GM21576 (cell line): ENCODE results near the gene RAP1GAP.

ENCODE experiments used
- ATAC-seq: cut with Tn5 transposase; IDR thresholded peaks from one replicate; pipeline ENCODE4 v1.9.1; 2021; ENCODE audit warnings: mild to moderate bottlenecking, moderate library complexity; ENCODE audit not compliant: unreplicated experiment

Gene RAP1GAP

DNA sequence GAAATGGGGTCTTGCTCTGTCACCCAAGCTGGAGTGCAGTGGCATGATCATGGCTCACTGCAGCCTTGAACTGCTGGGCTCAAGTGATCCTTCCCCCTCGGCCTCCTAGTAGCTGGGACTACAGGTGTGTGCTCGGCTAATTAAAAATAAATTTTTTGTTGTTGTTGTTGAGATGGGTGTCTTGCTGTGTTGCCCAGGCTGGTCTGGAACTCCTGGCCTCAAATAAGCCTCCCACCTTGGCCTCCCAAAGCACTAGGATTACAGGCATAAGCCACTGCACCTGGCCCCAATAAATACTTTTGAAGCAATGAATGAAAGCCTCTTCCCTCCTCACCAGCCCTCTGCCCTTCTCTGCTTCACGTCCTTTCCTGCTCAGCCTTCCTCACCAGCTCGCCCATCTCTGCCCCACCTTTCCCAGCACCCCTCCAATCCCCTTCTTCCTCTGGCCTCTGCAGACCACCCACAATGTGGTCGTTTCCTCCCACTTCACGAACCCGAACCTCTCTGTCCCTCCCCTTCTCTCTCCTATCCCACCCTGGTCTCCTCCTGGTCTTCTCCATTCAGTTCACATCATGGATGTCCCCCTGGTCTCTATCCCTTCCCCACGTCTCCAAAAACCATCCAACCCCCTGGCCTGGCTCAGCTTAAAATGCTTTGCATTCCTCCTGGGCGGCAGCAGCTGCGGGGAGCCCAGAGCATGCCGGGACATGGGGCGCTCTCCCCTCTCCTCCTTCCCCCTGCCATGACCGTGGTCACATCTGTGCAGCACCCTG lies 38.4 kb downstream of the RAP1GAP start:
- no peak for ATAC-seq

DNA sequence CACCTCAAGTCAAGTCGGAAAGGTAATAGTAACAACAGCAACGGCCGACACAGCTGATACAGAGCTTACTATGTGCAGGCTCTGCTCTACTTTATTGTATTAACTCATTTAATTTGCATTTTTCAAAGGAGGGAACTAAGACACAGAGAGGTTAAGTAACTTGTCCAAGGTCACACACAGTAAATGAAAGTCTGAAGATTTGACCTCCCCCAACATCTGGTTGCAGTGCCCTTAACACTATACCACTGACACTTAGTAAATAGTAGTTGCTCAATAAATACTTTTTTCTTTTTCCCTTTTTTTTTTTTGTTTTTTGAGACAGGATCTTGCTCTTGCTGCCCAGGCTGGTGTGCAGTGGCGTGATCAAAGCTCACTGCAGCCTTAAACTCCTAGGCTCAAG lies 39.2 kb downstream of the RAP1GAP start:
- ATAC-seq: no peak

DNA sequence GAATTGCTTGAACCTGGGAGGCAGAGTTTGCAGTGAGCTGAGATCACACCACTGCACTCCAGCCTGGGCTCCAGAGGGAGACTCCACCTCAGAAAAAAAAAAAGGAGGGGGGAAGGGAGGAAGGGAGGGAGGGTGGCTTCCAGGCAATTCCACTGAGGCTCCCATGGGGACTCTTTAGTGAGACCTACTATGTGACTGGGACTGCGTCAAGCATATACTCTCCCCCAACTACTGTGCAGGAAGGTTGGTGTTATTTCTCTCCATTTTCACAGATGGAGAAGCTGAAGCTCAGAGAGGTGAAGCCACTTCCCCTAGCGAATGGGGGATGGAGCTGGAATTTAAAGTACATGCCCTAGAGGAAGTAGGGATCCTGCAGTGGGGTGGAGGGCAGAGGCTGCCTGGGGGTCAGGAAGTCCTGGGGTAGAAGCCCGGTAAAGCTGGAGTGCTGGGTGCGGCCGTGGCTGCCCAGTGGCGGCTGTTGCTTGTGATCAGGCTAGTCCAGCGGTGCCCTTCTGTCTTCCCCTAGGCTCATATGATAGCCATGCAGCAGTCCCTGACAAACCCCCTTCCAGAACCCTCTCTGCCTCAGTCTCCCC lies 40.3 kb downstream of the RAP1GAP start:
- ATAC-seq: no peak

DNA sequence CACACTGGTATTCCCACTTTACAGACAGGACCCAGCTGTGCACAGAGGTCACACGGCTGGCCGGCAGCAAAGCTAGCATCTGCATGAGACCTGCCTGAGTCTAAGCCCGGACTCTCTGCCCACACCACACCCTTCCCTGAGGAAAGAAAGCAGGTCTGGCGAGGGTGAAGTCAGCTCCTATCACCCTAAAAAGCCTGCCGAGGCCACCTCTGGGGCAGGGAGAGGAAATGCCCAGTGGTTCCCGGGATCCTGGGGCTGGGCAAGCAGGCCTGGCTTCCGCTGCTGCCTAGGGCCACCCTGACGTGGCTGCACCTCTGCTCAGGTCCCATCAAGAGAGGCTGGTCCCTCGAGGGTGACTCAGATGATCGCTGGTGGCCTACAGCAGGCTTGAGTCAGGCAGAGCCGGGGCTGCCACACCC lies 42.2 kb downstream of the RAP1GAP start:
- ATAC-seq: no peak

DNA sequence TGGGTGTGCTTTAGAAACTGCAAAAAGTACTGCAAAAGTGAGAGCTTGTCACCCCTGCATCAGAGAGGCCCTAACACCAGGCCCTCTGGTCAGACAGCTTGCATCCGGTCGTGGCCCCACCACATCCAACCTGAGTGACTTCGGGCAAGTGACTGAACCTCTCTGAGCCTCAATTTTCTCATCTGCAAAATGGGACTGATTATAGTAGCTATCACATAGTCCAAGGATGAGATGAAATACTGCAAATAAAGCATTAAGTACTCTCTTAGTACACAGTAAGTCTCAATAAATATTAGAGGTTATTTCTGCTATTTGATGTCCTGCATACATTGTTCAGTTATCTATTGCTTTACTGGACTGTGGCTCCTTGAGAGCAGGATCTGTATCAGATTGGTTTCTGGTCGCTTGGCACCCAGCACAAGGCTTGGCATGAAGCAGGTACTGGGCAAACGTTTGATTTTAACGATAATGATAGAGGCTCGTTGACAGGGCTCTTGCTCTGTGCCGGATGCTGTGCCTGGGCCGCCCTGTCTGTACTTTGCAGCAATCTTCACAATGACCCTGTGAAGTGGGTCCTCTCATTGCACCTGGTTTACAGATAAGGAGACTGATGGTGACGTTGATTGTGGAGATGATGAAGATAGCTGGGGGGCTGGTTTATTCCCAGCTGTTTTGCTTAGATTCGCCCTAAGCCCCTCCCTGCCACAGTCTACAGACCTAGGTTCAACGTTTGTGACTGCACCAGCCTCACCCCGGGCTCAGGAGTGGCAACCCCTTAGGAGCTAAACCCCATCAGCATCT lies 43.6 kb downstream of the RAP1GAP start:
- no peak for ATAC-seq

DNA sequence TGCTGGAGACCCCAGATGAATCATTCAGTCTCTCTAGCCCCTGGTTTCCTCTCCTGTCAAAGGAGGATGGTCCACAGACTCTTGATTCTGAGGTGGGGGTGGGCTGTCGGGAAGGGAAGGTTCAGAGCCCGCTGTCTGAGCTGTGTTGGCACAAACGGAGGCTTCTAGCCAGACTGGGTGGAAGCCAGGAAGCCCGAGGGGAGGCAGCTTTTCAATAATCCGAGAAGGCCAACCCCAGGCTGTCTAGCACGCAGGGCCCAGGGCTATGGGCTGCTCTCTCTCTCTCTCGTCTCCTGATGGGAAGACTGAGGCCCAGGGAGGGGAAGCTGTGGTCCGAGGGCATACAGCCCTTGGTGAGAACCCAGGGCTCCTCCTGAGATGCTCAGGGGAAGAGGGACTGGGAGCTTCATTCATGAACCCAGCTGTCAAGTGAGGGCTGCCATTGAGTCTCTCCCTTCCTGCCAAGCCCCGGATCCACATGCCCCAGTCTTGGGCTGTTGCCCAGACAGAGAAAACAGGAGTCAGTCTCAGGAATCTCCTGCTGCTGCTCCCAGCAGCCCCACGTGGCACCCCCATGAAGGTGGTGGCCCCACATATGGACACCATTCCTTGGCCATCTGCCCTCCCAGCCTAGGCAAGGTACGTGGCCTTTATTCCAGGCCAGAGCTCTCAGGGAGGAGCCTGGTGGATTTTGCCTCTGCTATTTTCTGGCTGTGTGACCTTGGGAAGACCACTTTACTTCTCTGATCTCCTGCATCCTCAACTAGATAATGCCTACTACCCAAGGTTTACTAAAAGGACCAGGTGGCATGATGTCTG lies 44.4 kb downstream of the RAP1GAP start:
- ATAC-seq: no peak

DNA sequence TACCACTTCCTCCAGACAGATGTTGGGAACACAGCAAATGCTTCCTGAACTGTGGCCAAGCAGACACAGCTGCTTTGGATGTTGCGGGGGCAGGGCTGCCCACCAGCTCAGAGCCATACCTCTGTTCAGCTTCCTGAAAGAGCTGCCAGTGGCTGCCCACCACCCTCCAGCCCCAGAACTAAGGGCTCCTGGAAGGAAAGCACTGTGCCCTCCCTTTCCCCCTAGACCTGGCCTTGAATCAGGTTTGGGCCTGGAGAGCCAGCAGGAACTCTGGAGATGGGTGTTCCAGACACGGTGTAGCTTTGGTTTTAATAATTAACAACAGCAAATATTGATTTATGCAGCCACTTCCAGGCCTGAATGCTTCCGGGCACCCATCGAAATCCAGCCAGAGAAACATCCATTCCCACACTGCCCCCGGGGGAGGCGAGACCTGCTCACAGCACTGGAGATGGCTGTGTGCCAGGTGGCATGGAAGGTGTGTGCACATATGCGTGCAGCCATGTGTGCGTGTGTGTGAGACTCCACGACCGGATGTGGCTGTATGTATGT lies 45.7 kb downstream of the RAP1GAP start:
- no peak for ATAC-seq

DNA sequence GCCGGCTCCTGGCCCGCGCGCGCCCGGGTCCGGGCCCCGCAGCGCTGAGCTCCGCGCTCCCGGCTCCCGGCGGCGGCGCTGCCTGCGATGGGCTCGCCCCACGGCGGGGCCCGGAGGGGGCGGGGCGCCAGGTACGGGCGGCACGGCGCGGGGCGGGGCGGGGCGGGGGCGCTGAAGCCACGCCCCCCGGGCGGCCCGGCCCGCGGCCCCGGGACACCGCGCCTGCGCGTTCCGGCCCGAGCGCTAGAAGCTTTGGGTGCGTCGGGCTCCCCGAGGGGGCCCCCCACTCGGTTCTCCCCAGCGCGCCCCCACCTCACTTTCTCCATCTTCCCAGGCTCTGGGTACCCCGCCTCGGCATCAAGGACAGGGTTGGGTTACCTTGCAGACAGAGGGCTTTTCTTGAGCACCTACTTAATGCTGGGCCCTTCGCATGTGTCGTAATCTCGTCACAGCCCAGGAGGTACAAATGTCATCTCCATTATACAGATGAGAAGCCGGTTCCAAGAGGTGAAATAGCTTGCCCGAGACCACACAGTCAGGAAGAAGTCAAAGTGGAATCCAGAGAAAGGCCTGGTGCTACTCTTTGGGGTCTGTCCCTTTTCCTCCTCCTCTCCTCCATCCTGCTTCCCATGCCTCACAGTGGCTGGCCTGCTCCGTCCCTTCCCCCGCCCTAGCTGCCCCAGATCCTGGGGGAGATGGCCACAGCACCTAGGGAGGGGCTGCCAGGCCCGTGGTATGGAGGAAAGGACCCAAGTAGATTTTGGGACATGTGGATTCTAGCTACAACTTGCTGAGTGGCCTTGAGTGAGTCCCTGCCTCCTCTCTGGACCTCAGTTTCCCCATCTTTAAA lies 46.5 kb downstream of the RAP1GAP start:
- ATAC-seq: no peak

DNA sequence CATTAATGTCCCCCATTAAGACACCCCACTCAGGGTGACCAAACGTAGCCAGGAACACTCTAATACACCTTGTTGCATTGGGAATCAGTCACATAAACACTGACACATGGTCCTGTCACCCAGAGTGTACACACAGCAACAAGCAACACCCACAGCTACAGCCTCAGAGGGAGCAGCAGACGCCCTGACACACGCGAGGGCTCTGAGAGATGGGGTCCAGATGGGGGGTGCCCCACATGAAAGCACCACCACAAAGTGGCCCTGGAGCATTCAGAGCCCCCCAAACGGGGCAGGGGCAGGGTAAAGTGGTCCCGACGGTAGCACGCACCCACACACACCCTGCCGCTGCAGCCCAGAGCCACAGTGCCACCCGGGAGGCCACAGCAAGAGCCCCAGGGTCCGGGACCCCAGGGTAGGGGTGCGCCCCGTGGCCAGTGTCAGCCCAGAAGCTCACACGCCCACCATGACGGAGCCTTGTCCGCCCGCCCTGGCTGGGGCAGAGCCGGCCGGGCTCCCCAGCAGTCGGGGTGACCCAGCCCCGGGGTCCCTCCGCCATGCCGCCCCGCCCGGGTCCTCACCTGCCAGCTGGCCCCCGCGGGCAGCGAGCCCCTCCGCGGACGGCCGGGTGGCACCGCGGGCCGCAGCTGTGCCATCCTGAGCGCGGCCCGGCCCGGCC lies 47.3 kb downstream of the RAP1GAP start:
- no peak for ATAC-seq

DNA sequence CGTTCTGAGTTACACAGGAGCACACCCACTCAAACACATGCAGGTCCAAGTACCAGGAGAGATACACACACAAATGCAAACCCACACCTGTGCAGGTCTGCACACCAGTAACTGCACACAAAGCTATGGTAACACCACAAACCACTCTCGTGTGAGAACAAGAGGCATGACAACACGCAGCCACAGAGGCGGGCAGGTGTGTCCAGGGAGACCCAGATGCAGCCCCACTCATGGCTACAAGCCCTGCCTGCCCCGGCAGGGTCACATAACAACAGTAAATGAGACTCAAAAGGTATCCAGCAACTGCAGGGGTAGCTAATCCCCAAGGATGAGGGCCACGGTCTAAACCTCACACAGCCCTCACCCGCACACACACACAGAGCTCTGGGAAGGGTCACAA lies 48.1 kb downstream of the RAP1GAP start:
- no peak for ATAC-seq

DNA sequence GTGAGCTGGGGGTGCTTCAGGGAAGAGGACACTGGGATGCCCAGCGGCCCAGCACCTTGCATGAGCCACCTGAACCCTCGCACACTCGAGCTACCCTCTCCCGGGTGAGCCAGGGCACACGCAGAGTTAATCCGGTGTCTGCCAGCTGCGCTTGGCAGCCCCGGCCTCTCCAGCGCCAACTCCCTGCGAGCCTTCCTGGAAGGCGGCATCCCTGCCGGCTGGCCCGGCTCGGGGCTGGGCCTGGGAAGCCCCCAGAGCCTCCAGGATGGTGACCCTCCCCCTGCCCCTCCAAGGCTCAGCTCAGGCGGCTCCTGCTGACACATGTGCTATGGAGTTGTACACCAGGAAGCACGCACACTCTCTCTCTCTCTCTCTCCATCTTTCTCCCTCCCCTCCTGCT lies 48.7 kb downstream of the RAP1GAP start:
- no peak for ATAC-seq

DNA sequence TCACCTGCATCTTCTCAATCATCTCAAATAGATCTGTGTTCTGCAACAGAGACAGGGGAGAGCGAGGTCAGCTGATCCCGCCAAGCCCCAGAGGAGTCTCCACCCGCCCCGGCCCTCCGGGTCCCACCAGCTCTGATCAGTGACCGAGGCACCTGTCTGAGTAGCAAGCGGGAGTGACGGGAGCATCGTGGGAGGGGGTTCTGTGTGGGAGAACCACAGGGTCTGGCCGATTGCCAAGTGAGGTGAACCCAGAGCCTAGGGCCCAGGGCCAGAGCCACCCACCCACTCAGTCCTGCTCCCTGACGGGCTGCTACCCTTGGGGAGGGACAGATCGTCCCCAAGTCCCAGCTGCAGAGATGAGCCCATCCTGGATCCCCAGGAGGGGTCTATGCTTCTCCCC lies 49.1 kb downstream of the RAP1GAP start:
- ATAC-seq: no peak

DNA sequence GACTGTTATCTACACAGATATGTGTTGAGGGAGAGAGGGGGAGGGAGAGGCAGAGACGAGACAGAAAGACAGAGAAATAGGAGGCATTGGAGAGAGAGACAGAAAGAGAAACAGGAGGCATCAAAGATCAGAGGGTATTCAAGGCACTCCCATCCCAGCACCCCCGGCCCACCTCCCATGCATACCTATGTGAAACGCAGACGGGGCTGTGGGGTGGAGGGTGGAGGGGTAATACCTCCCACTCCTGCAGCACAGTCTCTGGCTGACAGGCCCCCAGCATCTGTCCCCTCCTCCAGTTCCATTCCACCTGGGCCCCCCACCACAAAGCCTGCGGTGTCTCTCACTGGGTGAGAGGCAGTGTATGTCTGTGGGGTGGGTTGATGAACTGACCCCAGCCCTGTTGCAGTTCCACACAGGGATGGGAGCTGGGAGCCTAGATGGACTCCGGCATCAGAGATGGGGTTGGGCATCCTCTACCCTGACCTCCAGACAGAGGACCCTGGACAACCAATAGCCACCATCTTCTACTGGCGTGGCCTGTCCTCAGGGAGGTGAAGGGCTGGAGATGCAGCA lies 49.7 kb downstream of the RAP1GAP start:
- no peak for ATAC-seq

DNA sequence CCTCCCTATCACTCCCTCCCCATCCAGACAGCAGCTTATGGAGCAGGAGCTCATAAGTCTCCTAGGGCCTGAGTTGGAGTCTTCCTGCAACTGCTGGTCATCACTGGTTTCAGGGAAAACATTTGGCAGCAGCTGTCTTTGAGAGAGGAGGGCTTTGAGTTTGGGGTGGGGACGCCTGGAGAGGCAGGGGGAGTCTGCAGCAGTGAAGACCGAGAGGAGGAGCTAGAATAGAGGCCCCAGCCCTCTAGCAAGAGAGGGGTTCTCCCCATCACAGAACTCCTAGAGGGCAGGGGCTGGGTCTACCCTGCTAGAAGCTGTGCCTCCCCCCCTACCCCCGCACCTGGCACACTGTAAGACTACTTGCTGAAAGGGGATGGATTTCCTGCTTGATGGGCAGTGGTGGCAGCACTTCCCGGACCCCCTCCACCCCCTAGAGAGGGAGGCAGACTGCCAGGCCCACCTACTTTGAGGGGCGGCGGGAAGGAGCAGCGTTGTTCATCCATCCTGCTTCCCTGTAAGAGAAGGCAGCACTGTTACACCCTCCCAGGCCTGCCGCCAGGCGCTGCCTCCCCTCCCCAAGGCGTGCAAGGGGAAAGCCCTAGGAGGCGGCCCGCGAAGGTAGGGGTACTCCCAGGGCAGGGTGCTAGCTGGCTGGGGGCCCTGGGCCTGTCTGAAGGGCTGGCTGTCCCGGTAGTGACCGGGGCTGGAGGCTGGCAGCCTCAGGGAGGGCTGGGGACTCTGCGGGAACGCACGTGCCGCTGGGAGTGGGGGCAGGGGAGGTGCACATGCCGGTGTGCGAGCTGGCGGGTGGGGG lies 50.4 kb downstream of the RAP1GAP start:
- no peak for ATAC-seq

DNA sequence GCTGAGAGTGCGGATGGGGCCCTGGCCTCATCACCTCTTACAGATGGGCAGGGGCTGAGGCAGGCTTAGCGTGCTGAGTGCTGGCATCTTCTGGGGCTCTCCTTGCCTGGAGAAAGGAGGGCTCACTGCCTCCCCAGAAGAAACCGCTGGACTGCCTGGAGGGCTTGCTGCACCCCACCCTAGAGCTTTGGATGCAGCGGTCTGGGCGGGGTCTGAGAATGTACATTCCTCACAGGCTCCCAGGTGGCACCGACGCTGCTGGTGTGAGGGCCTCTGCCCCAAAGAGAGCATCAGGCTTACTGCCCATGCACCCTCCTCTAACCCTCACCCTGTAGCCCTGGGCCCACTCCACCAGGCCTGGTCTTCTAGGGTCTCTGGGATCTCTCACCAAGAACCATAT lies 51.1 kb downstream of the RAP1GAP start:
- ATAC-seq: no peak

DNA sequence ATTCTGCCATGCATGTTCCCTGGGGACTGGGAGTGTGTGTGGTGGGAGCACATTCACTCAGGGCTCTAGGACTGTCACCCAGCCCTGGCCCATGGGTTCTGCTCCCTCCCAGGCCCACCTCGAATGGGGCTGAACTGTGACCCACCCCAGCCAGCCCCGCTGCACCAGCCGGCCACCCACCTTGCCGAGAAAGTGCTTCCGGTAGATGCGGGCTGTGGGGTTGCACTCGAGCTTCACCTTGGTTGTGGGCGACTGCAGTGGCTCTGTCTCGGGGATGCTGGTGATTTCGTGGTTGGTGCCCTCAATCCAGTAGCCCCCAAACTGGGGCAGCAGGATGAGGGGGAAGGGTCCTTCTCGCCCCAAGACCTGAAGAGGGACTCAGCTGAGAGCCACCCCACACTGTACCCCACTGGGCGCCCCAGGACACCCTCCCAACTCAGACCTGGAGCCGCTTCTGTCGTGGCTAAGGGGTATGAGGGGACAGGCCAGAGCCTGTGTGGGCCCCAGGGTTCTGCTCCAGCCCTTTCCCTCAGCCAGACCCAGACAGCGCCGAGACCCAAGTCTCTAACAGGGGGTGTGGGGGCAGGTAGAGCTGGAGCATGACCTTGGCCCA lies 51.9 kb downstream of the RAP1GAP start:
- ATAC-seq: no peak

DNA sequence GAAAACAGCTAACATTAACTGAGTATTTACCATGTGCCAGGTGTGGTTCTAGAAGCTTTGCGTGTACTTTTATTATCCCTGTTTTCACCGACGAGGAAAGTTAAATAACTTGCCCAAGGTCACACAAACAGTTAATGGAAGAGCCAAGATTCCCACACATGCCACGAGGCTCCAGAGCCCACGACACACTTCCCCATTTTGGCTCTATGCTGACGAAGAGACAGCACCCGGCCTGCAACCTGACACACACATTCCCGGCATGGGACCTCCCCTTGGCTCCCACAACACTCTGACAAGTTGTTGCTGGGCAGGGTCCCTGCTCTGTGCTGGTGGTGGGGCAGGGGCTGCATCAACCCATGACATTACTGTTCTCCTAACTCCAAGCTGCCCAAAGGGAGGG lies 52.8 kb downstream of the RAP1GAP start:
- no peak for ATAC-seq
